ENCODE results near the gene CYP26A1. TPM values are rescaled to one million over a fixed set of nuclear protein-coding genes. Genes with fewer than 3 reads are reported as not detected.

The CYP26A1 gene
- total RNA-seq, 1 donor from 2014 or later, result not detected

DNA sequence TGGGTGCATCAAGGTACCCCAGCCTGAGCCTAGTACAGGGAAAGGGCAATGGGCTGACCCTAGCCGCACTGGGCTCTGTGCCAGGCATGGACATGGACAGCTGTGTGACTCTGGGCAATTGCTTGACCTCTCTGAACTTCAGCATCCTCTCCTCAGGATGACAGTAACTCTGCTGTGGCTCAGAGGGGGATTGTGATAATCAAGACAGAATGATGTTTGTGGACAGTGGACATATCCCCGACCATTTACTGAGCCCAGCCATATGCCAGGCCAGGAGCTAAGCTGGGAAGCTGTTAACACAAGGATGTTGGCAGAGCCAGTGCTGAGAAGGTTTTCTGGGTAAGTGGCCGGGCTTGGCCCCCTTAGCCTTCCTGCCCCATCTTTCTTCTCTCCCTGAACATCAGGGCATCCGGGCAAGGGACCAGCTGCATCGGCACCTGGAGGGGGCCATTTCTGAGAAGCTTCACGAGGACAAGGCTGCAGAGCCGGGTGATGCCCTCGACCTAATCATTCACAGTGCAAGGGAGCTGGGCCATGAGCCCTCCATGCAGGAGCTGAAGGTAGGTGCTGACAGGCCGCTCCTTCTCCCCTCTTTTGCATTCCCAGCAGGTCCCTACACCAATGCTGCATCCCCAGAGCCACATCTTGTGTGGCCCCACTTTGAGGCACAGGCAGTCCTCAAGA, 9.6 kb upstream of the CYP26A1 start:
- intact Hi-C loops (cut with DNase I), result no loop called here

DNA sequence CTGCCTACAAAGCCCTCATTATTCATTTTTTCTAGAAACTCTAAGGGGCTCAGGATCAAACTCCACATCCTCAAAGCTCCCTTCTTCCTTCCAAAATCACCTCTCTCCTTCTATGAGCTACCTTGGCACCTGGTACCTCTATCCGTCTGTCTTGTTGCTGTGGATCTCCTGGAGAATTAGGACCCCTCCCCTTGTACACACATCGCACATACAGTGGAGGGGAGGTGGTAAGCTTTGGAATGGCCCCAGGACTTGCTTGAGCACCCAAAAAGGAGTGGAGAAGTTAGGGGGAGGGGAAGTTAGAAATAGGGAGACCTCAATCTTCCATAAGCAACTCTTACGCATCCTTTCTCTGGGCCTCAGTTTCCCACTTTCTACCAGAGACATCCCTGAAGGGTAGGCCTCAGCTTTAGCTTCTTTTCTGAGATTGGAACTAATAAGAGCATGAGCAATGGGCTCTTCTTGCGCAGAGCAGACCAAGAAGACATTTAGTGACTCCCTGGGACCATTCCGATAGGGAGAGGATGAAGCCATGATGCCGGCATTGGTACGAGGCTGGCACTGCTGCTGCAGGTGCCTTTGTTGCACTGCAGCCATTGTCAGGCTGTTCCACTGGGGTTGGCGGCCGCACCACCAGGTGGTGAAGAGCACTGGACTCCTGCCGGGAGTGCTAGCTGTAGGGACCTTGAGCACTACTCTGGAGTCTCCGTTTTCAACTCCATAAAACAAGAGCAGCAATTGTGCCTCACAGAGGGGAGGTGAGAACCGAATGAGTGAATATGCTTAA, 8.6 kb upstream of the CYP26A1 start:
- intact Hi-C loops (cut with DNase I), result no loop called here
- DNase-seq (ENCODE audit: low spot score), result no peak

More for the DNA sequence above, 9.6 kb upstream of the CYP26A1 start:
- DNase-seq (ENCODE audit: low spot score), result no peak

DNA sequence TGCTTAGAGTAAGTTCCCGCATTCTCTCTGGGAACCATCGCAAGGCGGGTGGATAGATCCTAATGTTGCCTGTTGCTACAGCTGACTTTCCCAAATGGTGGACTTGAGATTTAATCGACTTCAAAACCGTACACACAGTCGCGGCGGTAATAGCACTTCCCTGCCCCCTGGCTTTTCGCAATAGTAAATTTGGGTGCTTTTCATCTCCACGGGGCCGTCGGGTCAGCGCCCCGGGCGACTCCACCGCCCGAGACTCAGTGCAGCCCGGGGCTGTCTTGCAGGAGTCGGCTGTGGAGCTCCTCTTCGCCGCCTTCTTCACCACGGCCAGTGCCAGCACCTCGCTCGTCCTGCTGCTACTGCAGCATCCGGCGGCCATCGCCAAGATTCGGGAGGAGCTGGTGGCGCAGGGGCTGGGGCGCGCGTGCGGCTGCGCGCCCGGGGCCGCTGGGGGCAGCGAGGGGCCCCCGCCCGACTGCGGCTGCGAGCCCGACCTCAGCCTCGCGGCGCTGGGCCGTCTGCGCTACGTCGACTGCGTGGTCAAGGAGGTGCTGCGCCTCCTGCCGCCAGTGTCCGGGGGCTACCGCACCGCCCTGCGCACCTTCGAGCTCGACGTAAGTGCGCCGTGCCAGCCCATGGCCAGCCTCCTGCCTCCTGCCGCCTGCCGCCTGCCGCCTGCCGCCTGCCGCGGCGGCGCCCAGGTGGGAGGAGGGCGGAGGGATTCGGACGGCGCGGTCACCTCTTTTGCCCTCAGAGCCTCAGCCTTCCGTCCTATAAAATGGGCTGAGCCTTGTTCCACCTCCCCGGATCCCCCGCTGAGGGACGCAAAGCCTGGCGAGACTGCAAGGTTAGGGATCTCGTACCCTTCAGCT, 7.8 kb upstream of the CYP26A1 start:
- DNase-seq (ENCODE audit: low spot score), result no peak
- intact Hi-C loops (cut with DNase I), result no loop called here

DNA sequence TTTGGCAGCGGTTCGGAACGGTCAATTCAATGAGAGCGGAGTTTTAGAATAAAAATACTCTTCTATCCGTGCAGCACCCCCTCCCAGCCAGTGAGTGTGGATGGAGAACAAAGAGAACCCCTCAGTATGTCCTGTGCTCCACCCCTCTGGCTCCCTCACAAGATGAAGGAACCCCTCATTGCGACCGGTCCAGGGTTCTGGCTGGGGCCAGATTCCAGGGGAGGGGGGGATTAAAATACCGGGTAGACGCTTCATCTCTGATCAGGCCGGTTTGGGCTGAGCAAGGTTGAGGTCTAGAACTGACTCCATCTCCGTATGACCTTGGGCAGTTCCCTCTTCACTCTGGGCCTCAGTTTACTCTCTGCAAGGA, 7.2 kb upstream of the CYP26A1 start:
- intact Hi-C loops (cut with DNase I), result no loop called here

DNA sequence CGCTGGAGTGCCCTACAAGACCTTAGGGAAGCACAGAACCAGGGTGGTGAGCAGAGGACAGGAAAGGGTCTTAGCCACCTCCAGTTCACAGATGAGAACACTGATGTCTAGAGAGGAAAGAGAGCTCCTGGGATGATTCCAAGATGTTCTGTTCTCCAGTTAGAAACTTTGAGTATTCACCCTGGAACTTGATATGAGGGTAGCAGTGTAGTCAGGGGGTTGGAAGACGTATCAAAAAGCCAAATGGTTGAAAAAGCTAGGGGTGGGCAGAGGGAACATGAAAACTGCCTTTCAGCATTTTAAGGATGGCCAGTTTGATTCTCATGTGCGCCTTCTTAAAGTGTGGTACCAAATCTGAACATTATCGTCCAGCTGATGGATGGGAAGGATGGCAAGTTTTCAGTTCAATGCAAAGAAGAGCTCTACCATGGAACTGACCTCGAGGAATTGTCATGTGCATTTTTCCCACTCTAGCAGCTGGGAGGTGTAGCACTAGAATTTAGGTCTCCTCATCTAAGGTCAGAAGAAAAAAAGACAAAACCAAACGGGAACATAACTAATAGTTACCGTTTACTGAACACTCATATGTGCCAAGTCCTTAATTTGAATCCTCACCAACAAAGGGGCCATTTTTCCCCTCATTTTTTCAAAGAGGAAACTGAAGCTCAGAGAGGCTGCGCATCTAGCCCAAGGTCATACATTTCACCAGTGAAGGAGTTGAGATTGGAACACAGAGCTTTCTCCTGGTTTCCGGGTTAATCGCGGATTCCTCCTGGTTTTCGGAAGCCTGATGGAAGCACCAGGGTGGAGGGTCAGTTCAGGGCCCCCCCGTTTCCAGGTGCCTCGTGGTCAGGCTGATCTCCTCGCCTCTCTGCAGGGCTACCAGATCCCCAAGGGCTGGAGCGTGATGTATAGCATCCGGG, 6.0 kb upstream of the CYP26A1 start:
- intact Hi-C loops (cut with DNase I), result no loop called here

More for the DNA sequence above, 7.2 kb upstream of the CYP26A1 start:
- no peak for DNase-seq (ENCODE audit: low spot score)

DNA sequence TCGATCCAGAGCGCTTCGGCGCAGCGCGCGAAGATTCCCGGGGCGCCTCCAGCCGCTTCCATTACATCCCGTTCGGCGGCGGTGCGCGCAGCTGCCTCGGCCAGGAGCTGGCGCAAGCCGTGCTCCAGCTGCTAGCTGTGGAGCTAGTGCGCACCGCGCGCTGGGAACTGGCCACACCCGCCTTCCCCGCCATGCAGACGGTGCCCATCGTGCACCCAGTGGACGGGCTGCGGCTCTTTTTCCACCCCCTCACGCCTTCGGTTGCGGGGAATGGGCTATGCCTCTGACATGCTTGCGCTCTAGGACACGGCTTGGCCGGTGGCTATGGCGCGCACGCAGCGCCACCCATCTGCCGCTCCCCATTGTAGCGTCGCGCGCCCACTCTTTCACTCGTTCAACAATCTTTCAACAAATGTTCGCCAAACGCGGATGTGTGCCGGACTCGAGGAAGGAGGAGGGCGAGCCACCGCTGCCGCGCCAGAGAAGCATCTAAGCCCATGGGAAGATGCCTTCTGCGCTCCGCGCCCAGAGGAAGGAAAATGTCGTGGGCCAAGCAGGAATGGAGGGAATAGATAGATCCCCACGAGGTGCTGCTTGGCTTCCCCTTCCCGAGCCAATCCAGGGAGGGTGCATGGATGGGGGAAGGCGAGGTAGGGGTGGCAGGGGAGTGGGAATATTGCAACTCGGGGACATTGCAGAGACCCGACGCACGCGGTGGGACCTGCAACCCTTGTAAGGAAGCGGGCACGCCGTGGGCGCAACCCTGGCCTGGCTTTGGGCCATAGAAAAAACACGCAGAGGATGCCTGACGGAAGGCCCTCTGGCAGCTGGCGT, 5.1 kb upstream of the CYP26A1 start:
- intact Hi-C loops (cut with DNase I), result no loop called here
- DNase-seq (ENCODE audit: low spot score), result no peak

More for the DNA sequence above, 6.0 kb upstream of the CYP26A1 start:
- no peak for DNase-seq (ENCODE audit: low spot score)

DNA sequence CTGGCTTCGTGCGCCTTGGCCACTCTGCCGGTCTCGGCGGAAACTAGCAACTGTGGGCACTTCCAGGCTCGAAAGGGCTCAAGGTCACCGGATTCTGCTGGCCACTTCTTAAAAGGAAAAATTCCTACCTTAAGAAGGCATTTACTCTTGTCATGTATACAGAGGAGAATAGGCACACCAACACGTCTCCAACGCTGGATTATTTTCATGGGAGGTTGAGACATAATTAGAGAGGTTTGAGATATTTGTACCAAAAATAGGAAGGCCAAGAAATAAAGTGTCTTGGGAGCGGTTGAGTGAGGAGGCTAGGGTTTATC, 4.5 kb upstream of the CYP26A1 start:
- intact Hi-C loops (cut with DNase I), result no loop called here
- no peak for DNase-seq (ENCODE audit: low spot score)

DNA sequence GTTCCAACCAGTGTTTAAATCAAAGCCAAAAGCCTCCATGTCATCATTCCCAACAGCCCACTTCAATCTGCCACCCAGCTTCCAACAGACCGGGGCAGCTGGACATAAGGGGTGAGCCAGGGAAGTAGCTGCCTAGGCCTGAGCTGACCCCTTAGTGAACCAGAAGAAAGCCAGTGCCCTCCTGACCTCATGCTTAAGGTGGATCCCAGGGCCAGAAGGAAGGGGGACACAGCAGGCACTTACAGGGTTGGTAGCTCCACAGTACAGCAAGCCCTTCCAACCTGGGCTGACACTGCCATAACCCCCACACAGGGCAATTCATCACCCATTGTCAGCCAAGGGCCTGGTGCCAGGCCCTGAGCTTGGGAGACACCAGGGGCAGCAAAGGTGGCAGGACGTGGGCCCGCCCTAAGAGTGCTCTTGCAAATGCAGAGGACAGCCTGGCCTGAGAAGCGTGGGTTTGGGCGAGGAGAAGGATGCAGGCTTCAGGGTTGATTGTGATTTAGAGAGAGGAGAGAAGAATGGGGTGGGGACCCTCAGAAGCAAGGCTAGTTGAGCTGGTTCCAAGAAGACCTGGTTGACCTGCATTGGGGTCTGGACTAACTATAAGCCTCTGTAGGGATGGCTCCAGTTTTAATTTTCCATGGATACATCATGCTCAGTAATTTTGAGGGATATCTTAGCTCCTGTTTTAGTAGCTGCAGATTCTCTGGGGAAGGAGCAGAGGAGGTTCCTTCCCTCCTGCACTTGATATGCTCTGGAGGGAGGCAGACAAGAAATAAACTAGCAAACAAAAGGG, 3.1 kb upstream of the CYP26A1 start:
- intact Hi-C loops (cut with DNase I), result no loop called here
- no peak for DNase-seq (ENCODE audit: low spot score)

DNA sequence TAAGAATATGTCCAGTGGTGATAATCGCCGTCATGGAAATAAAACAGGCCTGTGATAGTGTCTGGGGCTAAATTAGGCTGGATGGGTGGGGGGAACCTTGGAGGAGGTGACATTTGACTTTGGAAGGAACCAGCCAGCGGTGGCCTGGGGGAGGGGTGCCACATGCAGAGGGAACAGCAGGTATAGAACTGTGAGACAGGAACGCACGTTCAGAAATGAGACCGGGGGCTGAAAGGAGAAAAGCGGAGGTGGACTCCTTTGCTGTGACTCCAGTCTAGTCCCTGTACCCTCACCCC, 2.6 kb upstream of the CYP26A1 start:
- intact Hi-C loops (cut with DNase I), result no loop called here
- no peak for DNase-seq (ENCODE audit: low spot score)

DNA sequence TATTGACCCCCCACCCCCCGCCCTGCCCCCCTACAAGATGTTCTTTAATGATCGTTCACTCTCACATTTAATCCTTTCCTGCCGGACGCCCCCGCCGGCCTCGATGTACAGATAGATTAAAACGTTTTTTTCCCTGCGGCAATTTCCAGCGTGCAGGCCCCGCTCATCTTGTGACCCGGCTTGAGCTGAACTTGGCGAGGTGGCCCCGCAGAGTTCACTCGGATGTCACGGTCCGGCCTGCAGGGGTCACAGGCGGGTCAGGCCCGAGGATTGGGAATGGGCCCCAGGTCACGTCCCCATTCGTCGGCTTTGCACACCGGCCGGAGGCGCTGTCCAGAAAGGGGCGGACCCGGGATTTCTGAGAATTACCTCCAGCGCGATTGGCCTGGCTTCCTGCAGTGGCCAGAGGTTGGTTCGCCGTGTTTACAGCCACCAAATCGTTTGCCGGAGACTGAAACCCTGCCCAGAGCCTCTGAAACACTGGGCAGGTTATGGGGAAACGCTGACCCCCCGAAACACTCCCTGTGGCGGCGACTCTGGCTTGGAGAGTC, 1.9 kb upstream of the CYP26A1 start:
- no peak for DNase-seq (ENCODE audit: low spot score)
- intact Hi-C loops (cut with DNase I), result no loop called here

DNA sequence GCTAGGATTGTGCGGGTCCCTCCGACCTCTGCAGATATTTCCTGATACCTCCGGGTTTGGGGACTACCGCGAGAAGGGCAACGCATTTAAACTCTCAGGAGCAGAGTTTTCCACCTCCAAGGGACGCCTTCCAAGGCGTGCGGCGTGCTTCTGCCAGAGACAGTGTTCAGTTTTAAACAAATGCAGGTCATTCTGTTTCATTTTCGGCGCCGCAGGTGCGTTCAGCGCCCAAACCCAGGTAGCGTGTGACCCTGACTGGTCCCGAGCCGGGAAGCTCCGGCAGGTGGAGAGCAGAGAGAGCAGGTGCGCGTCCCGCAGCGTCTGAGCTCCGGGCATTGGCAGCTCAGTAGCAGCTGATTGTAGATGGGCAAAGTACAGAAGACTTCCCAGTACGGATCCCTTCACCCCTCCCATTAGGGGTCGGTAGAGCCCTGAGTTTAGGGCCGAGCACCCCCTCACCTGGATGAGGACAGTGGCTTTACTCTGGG, 1.4 kb upstream of the CYP26A1 start:
- intact Hi-C loops (cut with DNase I), result no loop called here
- DNase-seq (ENCODE audit: low spot score), result no peak

DNA sequence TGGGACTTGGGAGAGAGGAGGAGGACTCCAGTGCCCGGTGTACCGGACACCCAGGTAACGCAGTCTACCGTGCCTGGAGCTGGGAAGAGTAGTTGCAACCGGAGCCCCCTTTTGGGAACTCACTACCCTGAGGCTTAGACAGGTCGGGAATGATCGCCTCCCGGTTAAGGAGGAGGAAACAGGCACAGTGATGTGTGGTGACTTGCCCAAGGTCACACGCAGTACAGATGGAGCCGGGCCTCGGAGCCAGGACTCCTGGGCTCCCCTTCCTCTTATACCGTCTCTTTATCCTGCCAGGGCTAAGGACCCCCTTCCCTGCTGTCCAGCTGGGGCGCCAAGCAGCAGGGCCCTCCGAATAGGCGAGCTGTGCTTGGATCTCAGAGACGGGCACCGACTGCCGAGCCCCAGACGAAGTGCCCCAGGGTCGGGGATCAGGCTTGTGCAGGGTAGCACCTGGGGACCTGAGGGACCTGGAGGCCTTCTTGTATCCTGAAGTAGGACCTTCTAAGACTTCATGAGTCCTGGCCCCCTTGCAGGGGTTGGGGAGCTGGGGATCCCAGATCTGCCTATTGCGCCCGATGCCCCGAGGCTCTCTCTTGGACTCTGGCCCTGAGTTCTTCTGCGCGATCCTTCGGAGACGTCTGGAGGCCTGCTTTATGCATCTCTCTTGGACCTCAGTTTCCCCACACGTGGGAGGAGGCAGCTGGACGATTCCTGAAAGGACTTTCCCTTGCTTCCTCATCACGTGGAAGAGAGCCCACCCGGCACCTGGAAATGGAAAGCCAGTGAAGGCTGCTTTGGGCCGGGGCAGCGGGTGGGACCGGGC, 767 bp upstream of the CYP26A1 start:
- peak; percentile 69 for DNase-seq (ENCODE audit: low spot score)
- intact Hi-C loops (cut with DNase I), result no loop called here

DNA sequence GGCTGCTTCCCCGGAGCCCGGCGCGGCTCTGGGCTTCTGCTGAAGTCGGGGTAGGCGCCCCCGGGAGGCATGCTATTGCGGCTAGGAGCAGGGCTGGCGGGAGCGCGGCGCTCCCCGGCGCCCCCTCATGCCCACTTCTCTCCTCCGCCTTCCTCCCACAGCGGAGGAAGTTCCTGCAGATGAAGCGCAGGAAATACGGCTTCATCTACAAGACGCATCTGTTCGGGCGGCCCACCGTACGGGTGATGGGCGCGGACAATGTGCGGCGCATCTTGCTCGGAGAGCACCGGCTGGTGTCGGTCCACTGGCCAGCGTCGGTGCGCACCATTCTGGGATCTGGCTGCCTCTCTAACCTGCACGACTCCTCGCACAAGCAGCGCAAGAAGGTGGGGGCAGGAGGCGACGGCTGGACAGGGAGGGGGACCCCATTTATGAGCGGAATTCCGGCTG, 479 bp downstream of the CYP26A1 start:
- intact Hi-C loops (cut with DNase I), result no loop called here
- no peak for DNase-seq (ENCODE audit: low spot score)

DNA sequence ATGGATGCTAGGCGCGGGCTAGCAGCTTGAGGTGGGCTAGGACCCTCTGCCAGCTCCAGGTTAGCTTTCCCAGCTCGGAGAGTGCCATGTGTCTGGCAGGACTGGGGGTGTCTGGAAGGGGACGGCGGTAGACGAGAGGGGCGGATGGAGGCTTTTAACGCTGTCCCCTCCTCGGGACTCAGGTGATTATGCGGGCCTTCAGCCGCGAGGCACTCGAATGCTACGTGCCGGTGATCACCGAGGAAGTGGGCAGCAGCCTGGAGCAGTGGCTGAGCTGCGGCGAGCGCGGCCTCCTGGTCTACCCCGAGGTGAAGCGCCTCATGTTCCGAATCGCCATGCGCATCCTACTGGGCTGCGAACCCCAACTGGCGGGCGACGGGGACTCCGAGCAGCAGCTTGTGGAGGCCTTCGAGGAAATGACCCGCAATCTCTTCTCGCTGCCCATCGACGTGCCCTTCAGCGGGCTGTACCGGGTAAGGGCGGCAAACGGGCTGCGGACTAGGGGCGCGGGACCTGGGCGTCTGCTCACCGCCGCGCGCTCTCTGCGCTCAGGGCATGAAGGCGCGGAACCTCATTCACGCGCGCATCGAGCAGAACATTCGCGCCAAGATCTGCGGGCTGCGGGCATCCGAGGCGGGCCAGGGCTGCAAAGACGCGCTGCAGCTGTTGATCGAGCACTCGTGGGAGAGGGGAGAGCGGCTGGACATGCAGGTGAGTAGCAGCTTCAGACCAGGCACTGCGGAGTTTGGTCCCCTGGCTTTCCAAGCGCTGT, 1.1 kb downstream of the CYP26A1 start:
- intact Hi-C loops (cut with DNase I), result no loop called here
- DNase-seq (ENCODE audit: low spot score), result peak; percentile 47

DNA sequence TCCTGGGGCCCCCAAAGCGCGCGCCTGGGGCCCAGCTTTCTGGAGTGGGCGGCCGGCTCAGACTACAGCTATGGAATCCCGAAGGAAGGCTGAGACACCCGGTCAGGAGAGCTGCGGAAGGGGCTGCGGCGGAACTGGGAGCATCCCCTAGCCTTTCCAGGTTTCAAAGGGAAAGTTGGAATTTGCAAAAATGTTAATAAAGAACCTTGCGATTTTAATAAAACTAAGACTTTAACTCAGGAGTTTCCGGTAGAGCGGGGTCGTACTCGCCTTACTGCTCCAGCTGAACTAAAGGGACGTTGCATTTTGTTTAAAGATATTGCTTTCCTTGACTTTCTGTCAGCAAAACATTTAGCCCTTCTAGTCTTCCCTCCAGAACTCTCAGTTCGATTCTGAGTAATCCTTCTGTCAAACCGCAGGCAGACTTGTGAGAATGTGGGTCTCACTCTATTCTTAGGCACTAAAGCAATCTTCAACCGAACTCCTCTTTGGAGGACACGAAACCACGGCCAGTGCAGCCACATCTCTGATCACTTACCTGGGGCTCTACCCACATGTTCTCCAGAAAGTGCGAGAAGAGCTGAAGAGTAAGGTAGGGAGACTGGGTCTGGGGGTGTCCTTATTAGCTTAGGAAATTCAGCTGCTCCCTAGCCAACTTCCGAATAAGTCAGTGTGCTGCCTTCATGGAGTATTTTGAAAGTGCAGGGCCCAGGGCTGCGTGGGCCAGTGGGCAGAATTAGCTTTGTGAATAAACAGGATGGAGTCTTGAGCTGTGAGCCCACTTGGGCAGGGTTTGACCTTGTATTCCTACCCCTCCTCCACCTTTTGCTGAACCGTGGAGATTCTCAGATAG, 1.9 kb downstream of the CYP26A1 start:
- intact Hi-C loops (cut with DNase I), result no loop called here

More for the DNA sequence above, 1.9 kb downstream of the CYP26A1 start:
- DNase-seq (ENCODE audit: low spot score), result peak; percentile 49

Measured in cardiac septum (tissue), 1 donor.